Measurements from ENCODE around the gene GNAT3.

- TF ChIP-seq POLR2A (IDR thresholded peaks at IDR 0.05; ENCODE audit: low read length) (no peak), GATA1 (IDR thresholded peaks at IDR 0.05; ENCODE audit: low read depth, low read length) (no peak)
These were observed 48.5 kb downstream of the GNAT3 start for GRCh38 chr7:80463272-80463920.
